ENCODE data around the gene EZH2.

EZH2 gene

GRCh38 chr7:148815612-148816011, 68.5 kb downstream of the EZH2 start:
- ChIA-PET CTCF (interaction anchor here (1.0 to 2.6 kb wide), 2 partner anchors 39 to 41 kb away, joined by 3 to 10 read pairs; no protein-coding TSS in a partner anchor), POLR2A (no interaction called here)
- DNase-seq (ENCODE audit: extremely low spot score) = no peak
- TF ChIP-seq CTCF (IDR thresholded peaks at IDR 0.05; ENCODE audit: control extremely low read depth, extremely low read depth, low read depth, missing control alignments) = no peak

- DNase-seq (ENCODE audit: extremely low spot score) = no peak
- no peak for TF ChIP-seq CTCF (IDR thresholded peaks at IDR 0.05; ENCODE audit: control extremely low read depth, extremely low read depth, low read depth, missing control alignments)
- POLR2A ChIA-PET = no interaction called here
- CTCF ChIA-PET = interaction anchor here (2.6 kb wide), 1 partner anchor 41 kb away, joined by 10 read pairs; no protein-coding TSS in a partner anchor
Observed at GRCh38 chr7:148814922-148815559, 69.0 kb downstream of the EZH2 start.

- POLR2A ChIA-PET = no interaction called here
Observed at GRCh38 chr7:148813890-148814289, 70.2 kb downstream of the EZH2 start.

GRCh38 chr7:148811892-148812291, 72.2 kb downstream of the EZH2 start:
- no peak for TF ChIP-seq CTCF (IDR thresholded peaks at IDR 0.05; ENCODE audit: control extremely low read depth, extremely low read depth, low read depth, missing control alignments)
- CTCF ChIA-PET = interaction anchor here (1.7 to 2.5 kb wide), 2 partner anchors 9 to 19 kb away, joined by 4 to 6 read pairs; no protein-coding TSS in a partner anchor
- no peak for DNase-seq (ENCODE audit: extremely low spot score)
- POLR2A ChIA-PET = no interaction called here

More at GRCh38 chr7:148813890-148814289, 70.2 kb downstream of the EZH2 start:
- no peak for TF ChIP-seq CTCF (IDR thresholded peaks at IDR 0.05; ENCODE audit: control extremely low read depth, extremely low read depth, low read depth, missing control alignments)
- CTCF ChIA-PET = interaction anchor here (1.1 to 1.4 kb wide), 2 partner anchors 27 to 32 kb away, joined by 3 read pairs; no protein-coding TSS in a partner anchor
- DNase-seq (ENCODE audit: extremely low spot score) = no peak

GRCh38 chr7:148809856-148810255, 74.2 kb downstream of the EZH2 start:
- DNase-seq (ENCODE audit: extremely low spot score) = no peak
- CTCF ChIA-PET = interaction anchor here (1.2 to 2.5 kb wide), 4 partner anchors 9 to 36 kb away, joined by 3 to 6 read pairs (median 4); no protein-coding TSS in a partner anchor
- no peak for TF ChIP-seq CTCF (IDR thresholded peaks at IDR 0.05; ENCODE audit: control extremely low read depth, extremely low read depth, low read depth, missing control alignments)
- POLR2A ChIA-PET = no interaction called here

GRCh38 chr7:148807436-148807835, 76.7 kb downstream of the EZH2 start:
- DNase-seq (ENCODE audit: extremely low spot score) = no peak
- ChIA-PET CTCF (interaction anchor here (1.8 kb wide), 1 partner anchor 10 kb away, joined by 6 read pairs; no protein-coding TSS in a partner anchor), POLR2A (no interaction called here)
- TF ChIP-seq CTCF (IDR thresholded peaks at IDR 0.05; ENCODE audit: control extremely low read depth, extremely low read depth, low read depth, missing control alignments) = no peak

Data from GM10248 (cell line).